ENCODE data around the gene STAB2.

DNA sequence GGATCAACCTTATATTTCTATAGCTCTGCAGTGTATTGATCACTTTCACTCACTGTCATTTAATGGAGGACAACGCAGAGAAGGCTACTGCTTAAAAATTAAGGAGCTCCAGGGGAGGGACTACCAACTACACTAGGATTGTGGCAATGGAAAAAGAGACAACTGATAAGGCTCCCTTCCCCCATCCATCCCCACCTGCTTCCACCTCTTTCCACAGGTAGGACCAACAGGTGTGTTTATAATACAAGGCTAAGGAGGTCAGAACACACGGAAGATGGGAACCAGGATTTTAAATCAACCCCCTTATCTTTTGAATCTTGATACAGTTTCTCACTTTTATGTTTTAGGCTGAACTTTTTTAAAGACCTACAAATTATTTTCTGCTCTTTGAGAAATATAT is 90.8 kb downstream of the STAB2 start:
- TF ChIP-seq POLR2AphosphoS5 (IDR thresholded peaks at IDR 0.05; ENCODE audit: borderline replicate concordance, low read depth, low read length) (no peak), EZH2 (IDR thresholded peaks at IDR 0.05) (no peak)
